Nephron (organoid): ENCODE measurements around the gene CRYBG2.

Experiments
- H3K27ac Mint-ChIP-seq, 3 experiments: 2 replicates each; pipeline ENCODE4 v1.8.0; 2020; ENCODE audit warnings: mixed read lengths in 3 of 3, mild to moderate bottlenecking in 2 of 3, moderate library complexity in 1 of 3
- H3K27me3 Mint-ChIP-seq: 2 replicates; pipeline ENCODE4 v1.8.0; 2021; ENCODE audit warnings: low read depth, mild to moderate bottlenecking, moderate library complexity, mixed read lengths
- H3K36me3 Mint-ChIP-seq: 2 replicates; pipeline ENCODE4 v1.8.0; 2020; ENCODE audit warnings: low read depth, mixed read lengths
- H3K4me1 Mint-ChIP-seq: 2 replicates; pipeline ENCODE4 v1.8.0; 2020; ENCODE audit warnings: mixed read lengths
- H3K4me3 Mint-ChIP-seq, 3 experiments: 2 replicates each; pipeline ENCODE4 v1.8.0; 2020; ENCODE audit warnings: mild to moderate bottlenecking in 3 of 3, mixed read lengths in 3 of 3, moderate library complexity in 2 of 3
- H3K9me3 Mint-ChIP-seq: 2 replicates; pipeline ENCODE4 v1.8.0; 2020; ENCODE audit warnings: mixed read lengths
- CTCF ChIP-seq, 3 experiments: fragments of 200-600 bp; sonication (generic); IDR thresholded peaks; one replicate each; pipeline ENCODE4 v1.5.0; 2021; ENCODE audit warnings: antibody characterized with exemption in 3 of 3; ENCODE audit not compliant: unreplicated experiment in 3 of 3

The CRYBG2 gene

GRCh38 chr1:26283279-26283853 is 70.6 kb downstream of the CRYBG2 start:
- Mint-ChIP-seq H3K36me3 (peaks cover 3% of the 10 kb centered on the region), H3K27ac (peak overlapping the region; percentile 32 to 45 (median 44))
- TF ChIP-seq CTCF (IDR thresholded peaks at IDR 0.05; ENCODE audit: unreplicated experiment in 3 of 3), result no peak

GRCh38 chr1:26282401-26282918 is 71.5 kb downstream of the CRYBG2 start:
- TF ChIP-seq CTCF (IDR thresholded peaks at IDR 0.05; ENCODE audit: unreplicated experiment in 3 of 3), result no peak
- peak overlapping the region in 2 of 3 experiments; percentile 16 to 42 for H3K4me3 Mint-ChIP-seq
- H3K4me1 Mint-ChIP-seq, result peaks cover 62% of the 10 kb centered on the region
- H3K27me3 Mint-ChIP-seq, result peaks cover 5% of the 10 kb centered on the region
- no peaks in the 10 kb centered on the region for H3K9me3 Mint-ChIP-seq
- H3K36me3 Mint-ChIP-seq, result peaks cover 9% of the 10 kb centered on the region
- H3K27ac Mint-ChIP-seq, result no peak overlapping the region

More at GRCh38 chr1:26283279-26283853, 70.6 kb downstream of the CRYBG2 start:
- Mint-ChIP-seq H3K27me3 (peaks cover 5% of the 10 kb centered on the region), H3K9me3 (no peaks in the 10 kb centered on the region), H3K4me1 (peaks cover 66% of the 10 kb centered on the region), H3K4me3 (peak overlapping the region in 1 of 3 experiments; percentile 41)

- Mint-ChIP-seq H3K27me3 (peaks cover 5% of the 10 kb centered on the region), H3K4me3 (peak overlapping the region; percentile 80 to 90 (median 87)), H3K9me3 (no peaks in the 10 kb centered on the region), H3K4me1 (peaks cover 57% of the 10 kb centered on the region), H3K27ac (peak overlapping the region; percentile 72 to 90 (median 74)), H3K36me3 (peaks cover 11% of the 10 kb centered on the region)
- no peak for TF ChIP-seq CTCF (IDR thresholded peaks at IDR 0.05; ENCODE audit: unreplicated experiment in 3 of 3)
These were observed 72.0 kb downstream of the CRYBG2 start for GRCh38 chr1:26281971-26282370.

- Mint-ChIP-seq H3K27me3 (peaks cover 5% of the 10 kb centered on the region), H3K36me3 (peaks cover 14% of the 10 kb centered on the region), H3K4me3 (peak overlapping the region; percentile 80 to 90 (median 87)), H3K4me1 (peaks cover 57% of the 10 kb centered on the region), H3K9me3 (no peaks in the 10 kb centered on the region), H3K27ac (peak overlapping the region; percentile 72 to 90 (median 74))
- no peak for TF ChIP-seq CTCF (IDR thresholded peaks at IDR 0.05; ENCODE audit: unreplicated experiment in 3 of 3)
These were observed 72.6 kb downstream of the CRYBG2 start for GRCh38 chr1:26281091-26281958.

DNA sequence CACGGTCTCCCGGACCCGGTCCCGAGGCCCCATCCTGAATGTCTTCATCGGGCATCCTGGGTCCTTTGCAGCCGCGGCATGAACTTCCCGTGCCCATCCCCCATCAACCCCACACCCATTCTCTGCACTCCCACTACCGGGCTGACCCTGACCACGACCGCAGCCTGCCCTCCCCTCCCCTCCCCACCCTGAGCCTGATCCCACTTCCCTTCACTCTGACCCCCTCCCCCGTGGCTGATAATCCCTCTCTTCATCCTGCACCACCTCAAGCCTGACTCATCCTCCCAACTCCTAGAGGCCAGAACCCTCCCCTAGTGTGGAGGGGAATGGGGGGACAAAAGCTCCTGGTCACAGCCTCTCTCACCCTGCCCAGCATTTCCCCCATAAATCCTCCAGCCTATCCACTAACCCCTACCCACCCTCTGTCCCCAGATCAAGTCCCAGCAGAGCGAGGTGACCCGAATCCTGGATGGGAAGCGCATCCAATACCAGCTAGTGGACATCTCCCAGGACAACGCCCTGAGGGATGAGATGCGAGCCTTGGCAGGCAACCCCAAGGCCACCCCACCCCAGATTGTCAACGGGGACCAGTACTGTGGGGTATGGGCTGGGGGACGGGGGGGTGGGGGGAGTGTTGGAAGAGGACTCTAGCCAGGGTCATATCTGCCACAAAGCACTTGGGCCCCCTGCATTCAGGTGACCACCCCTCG is 73.4 kb downstream of the CRYBG2 start:
- no peak for TF ChIP-seq CTCF (IDR thresholded peaks at IDR 0.05; ENCODE audit: unreplicated experiment in 3 of 3)
- Mint-ChIP-seq H3K4me1 (peaks cover 61% of the 10 kb centered on the region), H3K9me3 (no peaks in the 10 kb centered on the region), H3K27ac (peak overlapping the region; percentile 50 to 90 (median 74)), H3K4me3 (peak overlapping the region; percentile 91 to 93 (median 93)), H3K27me3 (peaks cover 5% of the 10 kb centered on the region), H3K36me3 (peaks cover 18% of the 10 kb centered on the region)
